HG02870 (cell line): Measurements from ENCODE around the gene MRPL17.

Experiments
- ATAC-seq: cut with Tn5 transposase; IDR thresholded peaks from one replicate; pipeline ENCODE4 v1.9.1; 2021; ENCODE audit warnings: mild to moderate bottlenecking, moderate library complexity; ENCODE audit not compliant: unreplicated experiment

The MRPL17 gene

GRCh38 chr11:6634534-6634933, 48.6 kb downstream of the MRPL17 start:
- ATAC-seq: no peak

GRCh38 chr11:6633422-6634408, 49.4 kb downstream of the MRPL17 start:
- ATAC-seq: no peak

GRCh38 chr11:6632116-6633073, 50.7 kb downstream of the MRPL17 start:
- no peak for ATAC-seq

GRCh38 chr11:6631361-6631890, 51.7 kb downstream of the MRPL17 start:
- ATAC-seq: no peak

- ATAC-seq: no peak
These were observed 52.4 kb downstream of the MRPL17 start for GRCh38 chr11:6630632-6631291.
